T follicular helper cell (primary cell): ENCODE data around the gene LZTR1.
"Not testable (repeated sequence)": the region's sequence is repeated elsewhere in the genome, so short reads cannot be mapped to it uniquely, and the experiment has no call there.

ENCODE experiments used
- DNase-seq: peaks from one replicate; pipeline ENCODE4 v3.0.0-alpha.2; 2020; ENCODE audit warnings: low read depth

Gene LZTR1

GRCh38 chr22:21033895-21034294 lies 51.8 kb downstream of the LZTR1 start:
- DNase-seq = no peak

- no peak for DNase-seq
Observed at GRCh38 chr22:21034989-21035388, 52.9 kb downstream of the LZTR1 start.

DNA sequence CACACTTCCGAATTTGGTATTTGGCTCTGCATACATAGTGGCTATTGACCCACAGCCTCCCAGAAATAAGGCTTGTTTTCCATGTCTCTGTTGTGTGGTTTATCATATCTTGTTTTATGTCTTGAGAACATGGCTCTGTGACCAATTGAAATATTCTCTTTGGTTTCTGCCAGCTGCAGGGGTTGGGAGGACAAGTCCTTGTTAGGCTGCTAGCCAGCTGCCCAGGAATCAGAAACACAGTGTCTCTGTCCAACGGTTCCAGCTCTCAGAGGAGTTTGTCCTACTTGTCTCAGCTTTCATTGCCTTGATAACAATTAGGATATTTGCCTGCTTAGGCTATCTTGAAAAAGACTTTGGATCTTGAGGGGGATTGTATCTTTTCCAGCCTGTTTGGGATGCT lies 56.3 kb downstream of the LZTR1 start:
- no peak for DNase-seq

DNA sequence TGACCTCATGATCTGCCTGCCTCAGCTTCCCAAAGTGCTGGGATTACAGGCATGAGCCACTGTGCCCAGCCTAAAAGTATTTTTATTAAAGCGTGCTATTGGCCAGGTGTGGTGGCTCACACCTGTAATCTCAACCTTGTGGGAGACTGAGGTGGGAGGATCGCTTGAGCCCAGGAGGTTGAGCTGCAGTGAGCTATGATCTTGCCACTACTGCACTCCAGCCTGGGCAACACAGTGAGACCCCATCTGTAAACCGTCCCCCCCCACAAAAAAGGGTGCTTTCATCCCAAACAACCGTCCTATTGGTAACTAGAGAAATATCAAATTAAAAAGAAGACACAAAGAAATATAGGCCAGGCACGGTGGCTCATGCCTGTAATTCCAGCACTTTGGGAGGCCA lies 57.1 kb downstream of the LZTR1 start:
- not testable (repeated sequence) for DNase-seq

GRCh38 chr22:21041937-21042336 lies 59.8 kb downstream of the LZTR1 start:
- no peak for DNase-seq

DNA sequence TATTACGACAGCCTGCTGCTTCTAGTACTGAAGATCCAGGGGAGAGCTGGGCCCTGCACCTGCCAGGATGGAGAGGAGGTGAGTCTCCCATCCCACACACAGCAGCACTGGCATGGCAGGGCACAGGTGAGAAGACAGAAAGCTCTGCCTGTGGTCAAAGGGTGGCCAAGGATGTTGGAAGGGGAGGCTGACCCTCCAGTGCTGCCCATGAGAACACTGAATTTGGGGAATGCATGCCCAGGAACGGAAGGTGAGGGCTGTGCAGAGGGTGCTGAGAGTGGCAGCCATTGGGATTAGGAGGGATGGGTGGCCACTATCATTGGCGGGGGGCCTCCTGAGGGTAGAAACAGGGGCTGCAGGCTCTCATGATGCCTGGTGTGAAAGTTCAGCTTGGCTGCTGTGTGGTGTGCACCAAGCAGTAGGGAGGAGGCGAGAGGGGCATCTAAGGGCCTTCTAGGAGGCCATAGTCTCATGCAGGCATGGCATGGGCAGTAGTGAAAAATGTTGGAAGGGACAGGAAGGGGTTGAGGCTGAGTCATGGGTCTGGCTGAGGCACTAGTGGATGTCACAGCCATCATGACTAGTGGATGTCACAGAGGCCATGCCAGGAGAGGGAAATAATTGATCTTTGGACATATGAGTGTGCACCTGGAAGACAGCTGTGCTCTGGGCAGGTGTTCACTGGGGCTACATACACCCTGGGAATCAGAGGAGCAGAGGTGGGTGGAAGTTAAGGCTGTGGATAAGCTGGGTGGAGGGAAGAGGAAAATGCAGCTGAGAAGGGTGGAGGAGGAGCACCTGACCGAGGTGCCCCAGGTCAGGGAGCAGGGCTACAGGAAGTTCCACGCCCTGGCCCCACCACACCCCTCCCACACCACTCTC lies 61.1 kb downstream of the LZTR1 start:
- DNase-seq = no peak

DNA sequence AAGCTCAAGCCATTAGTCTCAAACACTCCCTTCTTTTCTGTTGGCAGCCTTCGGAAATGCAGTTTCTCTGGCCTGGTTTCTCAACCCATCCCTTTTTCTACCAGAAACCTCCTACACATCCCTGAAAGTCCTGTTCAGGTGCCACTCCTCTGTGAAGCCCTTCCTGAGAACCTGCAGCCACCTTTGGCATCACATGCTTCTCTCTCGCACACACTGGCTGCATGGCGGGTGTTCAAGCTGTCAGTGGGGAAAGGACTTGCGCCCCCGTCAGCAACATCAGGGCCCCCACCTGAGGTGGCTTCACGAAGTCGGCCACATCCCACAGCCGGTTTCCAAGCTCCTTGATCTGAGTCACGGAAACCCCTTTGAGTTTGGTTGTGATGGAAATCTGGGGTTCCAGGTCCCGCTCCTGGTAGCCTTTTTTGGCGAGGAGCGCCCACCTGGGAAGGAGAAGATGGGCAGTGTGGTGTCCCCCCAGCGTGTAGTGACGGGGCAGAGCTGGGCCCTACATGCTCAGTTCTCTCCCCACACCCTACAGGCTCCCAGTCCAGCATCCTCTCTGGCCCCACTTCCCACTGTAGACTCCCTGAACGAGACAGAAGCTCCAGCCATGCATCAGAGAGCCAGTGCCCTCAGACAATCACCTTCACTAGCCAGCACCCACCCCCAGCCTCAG lies 61.9 kb downstream of the LZTR1 start:
- DNase-seq = no peak

DNA sequence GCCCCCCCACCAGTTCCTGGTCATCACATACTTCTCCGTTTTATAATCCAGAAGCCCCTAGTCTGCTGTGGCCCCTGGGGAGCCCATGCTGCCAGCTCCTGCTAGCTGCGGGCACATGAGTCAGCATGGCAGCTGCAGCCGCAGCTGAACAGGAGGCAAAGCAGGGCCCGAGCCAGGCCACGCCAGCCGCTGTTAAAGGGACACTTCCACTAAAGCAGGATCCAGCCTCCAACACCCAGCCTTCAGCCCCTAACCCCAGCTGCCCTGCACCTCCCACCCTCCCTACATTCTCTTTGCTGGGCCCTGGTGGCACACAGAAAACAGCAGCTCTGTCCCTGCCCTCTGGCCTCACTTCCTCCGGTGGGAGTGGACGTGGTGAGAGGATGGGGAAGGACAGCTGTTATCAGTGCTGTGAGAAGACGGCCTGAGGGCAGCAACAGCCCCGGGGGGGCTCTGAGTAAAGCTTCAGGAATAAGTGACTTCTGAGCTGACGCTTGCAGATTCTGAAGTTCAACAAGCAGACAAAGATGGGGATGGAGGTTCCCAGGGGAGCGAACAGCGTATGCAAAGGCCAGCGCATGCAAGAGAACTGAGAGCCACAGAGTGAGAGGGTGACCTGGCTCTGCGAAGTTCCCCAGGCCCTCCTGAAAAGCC lies 63.0 kb downstream of the LZTR1 start:
- no peak for DNase-seq

DNA sequence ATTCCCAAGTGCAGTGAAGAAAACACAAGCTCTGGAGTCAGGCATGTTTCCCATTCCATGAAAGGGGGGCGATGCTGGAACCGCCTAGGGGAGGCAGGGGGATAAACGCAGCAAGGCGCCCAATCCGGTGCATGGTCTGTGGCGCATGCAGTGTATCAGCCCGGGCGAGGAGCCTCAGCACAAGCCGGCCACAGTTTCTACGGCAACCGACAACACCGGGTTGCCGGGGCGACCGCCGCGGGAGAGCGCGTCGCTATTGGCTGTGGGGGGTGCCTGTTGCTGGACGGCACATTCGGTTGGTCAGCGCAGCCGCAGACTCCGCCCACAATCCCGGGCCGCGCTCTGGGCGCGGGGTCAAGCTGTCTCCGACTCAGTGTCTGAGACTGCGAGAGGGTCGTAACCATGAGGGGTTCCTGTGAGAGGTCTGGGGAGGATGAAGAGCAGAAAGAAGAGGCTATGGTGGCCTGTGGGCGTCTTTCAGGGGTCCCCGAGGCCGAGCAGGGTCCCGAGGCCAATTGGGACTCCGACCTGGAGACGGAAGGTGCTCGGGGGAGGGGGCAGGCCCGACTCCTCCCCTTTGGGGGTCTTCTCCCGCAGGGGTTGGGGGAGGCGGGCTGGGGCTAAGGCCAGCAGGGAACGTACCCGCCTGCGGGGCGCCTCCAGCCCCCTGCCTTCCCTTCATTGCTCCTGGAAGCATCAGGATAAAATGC lies 63.6 kb downstream of the LZTR1 start, which contains the start of gene LRRC74B:
Gene LRRC74B (plus strand): TSS at position 362 of the 710 bp plus-strand sequence. CDS start 41 bp downstream, at position 403.
- peak; percentile 22 for DNase-seq

DNA sequence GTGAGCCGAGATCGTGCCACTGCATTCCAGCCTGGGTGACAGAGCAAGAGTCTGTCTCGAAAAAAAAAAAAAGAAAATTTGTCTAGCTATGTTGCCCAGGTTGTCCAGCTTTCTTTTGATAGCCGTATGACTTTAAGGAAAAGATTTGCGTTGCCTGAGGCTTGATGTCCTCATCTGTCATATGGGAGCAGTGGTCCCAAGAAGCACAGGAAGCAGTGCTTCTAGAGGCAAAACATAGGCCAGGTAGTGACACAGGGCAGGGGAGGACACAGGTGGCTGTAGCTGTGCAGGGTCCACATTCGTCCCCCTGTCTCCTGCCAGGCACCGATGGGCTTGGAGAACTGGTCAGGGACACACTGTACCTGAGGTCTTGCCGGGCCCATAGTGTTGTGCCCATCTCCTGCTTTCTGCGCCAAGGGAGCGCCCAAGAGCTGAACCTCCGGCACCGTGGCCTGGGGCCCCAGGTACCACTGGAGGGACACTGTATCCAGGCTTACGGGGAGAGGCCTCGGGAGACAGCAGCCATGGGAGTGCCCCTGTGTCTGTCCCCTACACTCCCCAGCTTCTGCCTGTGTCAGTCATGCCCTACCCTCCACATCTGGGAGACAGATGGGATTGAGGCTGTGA lies 65.1 kb downstream of the LZTR1 start:
- DNase-seq = no peak

DNA sequence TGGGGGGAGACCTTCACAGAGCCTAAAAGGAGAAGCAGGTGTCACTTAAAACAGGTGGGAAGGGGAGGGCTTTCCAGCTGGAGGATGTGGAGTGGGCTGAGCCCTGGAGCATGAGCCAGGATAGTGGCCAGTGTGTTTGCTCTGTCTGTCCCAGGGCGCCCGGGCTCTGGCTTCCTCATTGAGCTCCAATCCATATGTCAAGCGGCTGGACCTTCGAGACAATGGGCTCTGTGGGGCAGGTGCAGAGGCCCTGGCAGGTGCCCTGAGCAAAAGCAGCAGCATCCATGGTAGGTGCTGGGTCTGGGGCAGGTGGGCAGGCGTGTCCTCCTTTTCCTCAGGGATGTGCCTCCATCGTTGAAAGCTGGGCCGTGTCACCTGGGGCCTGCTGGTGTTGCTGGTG lies 65.6 kb downstream of the LZTR1 start:
- DNase-seq = no peak

- not testable (repeated sequence) for DNase-seq
Observed at GRCh38 chr22:21048448-21048847, 66.4 kb downstream of the LZTR1 start.
